Measurements from ENCODE around the gene PCDHA5. TPM values are rescaled to one million over a fixed set of nuclear protein-coding genes. Genes with fewer than 3 reads are reported as not detected.

PCDHA5 gene
- total RNA-seq, 1 experiment from 2014 or later = not detected

GRCh38 chr5:140862441-140863295, 41.3 kb downstream of the PCDHA5 start:
- Mint-ChIP-seq H3K27ac (ENCODE audit: unreplicated experiment) (no peak overlapping the region), H3K27me3 (ENCODE audit: insufficient read depth, unreplicated experiment) (no peaks in the 10 kb centered on the region), H3K4me1 (ENCODE audit: low read depth, unreplicated experiment) (no peaks in the 10 kb centered on the region), H3K36me3 (ENCODE audit: insufficient read depth, unreplicated experiment) (no peaks in the 10 kb centered on the region), H3K9me3 (ENCODE audit: unreplicated experiment) (peaks cover 19% of the 10 kb centered on the region), H3K4me3 (ENCODE audit: unreplicated experiment) (no peak overlapping the region)
- BruUV-seq (replicated peaks) = no TSS peak
- CTCF ChIA-PET = no interaction called here
- intact Hi-C loops (cut with micrococcal nuclease; ENCODE audit: unreplicated experiment) = no loop called here
- Histone ChIP-seq H3K4me3 (ENCODE audit: low read depth, low read length) (no peak overlapping the region), H3K4me1 (no peaks in the 10 kb centered on the region), H3K36me3 (ENCODE audit: control insufficient read depth, insufficient read depth, low read length) (no peaks in the 10 kb centered on the region), H3K27me3 (replicated peaks; ENCODE audit: control insufficient read depth, insufficient read depth, low read length) (no peaks in the 10 kb centered on the region), H3K9me3 (no peaks in the 10 kb centered on the region)
- POLR2A ChIA-PET = no interaction called here
- no peak for TF ChIP-seq CTCF (IDR thresholded peaks at IDR 0.05; ENCODE audit: insufficient read depth in 1 of 2, low read depth in 1 of 2, low read length in 1 of 2, severe bottlenecking in 1 of 2, unreplicated experiment in 1 of 2)
- no peak for DNase-seq

GRCh38 chr5:140868721-140869554, 47.5 kb downstream of the PCDHA5 start, which contains the start of gene PCDHA11:
Gene PCDHA11, plus strand, starts transcription at chr5:140868957. Its CDS starts 147 bp downstream, at chr5:140869104.
- Mint-ChIP-seq H3K4me1 (ENCODE audit: low read depth, unreplicated experiment) (no peaks in the 10 kb centered on the region), H3K36me3 (ENCODE audit: insufficient read depth, unreplicated experiment) (no peaks in the 10 kb centered on the region), H3K4me3 (ENCODE audit: unreplicated experiment) (peak within 1 kb of the TSS; percentile 31), H3K9me3 (ENCODE audit: unreplicated experiment) (peaks cover 9% of the 10 kb centered on the region), H3K27ac (ENCODE audit: unreplicated experiment) (no peak within 1 kb of the TSS), H3K27me3 (ENCODE audit: insufficient read depth, unreplicated experiment) (no peaks in the 10 kb centered on the region)
- H3K27me3 ChIP-seq (replicated peaks; ENCODE audit: control insufficient read depth, insufficient read depth, low read length) = no peaks in the 10 kb centered on the region
- peaks cover 3% of the 10 kb centered on the region; the same call in 1 of the 2 replicates for H3K9me3 ChIP-seq
- POLR2A ChIA-PET = no interaction called here
- CTCF ChIA-PET = no interaction called here
- no TSS peak for BruUV-seq (replicated peaks)
- no peaks in the 10 kb centered on the region for H3K36me3 ChIP-seq (ENCODE audit: control insufficient read depth, insufficient read depth, low read length)
- no peaks in the 10 kb centered on the region for H3K4me1 ChIP-seq
- intact Hi-C loops (cut with micrococcal nuclease; ENCODE audit: unreplicated experiment) = no loop called here
- TF ChIP-seq CTCF (IDR thresholded peaks at IDR 0.05; ENCODE audit: insufficient read depth in 1 of 2, low read depth in 1 of 2, low read length in 1 of 2, severe bottlenecking in 1 of 2, unreplicated experiment in 1 of 2) = no peak
- no peak for DNase-seq
- no peak within 1 kb of the TSS for H3K4me3 ChIP-seq (ENCODE audit: low read depth, low read length)

GRCh38 chr5:140869555-140869886, 48.1 kb downstream of the PCDHA5 start:
- H3K4me1 ChIP-seq = no peaks in the 10 kb centered on the region
- no peak overlapping the region for H3K4me3 Mint-ChIP-seq (ENCODE audit: unreplicated experiment)
- H3K9me3 ChIP-seq = peaks cover 7% of the 10 kb centered on the region; the same call in 1 of the 2 replicates
- H3K27ac Mint-ChIP-seq (ENCODE audit: unreplicated experiment) = no peak overlapping the region
- H3K27me3 ChIP-seq (replicated peaks; ENCODE audit: control insufficient read depth, insufficient read depth, low read length) = no peaks in the 10 kb centered on the region
- no peaks in the 10 kb centered on the region for H3K4me1 Mint-ChIP-seq (ENCODE audit: low read depth, unreplicated experiment)
- no peak for DNase-seq
- no peaks in the 10 kb centered on the region for H3K36me3 ChIP-seq (ENCODE audit: control insufficient read depth, insufficient read depth, low read length)
- BruUV-seq (replicated peaks) = no TSS peak
- H3K36me3 Mint-ChIP-seq (ENCODE audit: insufficient read depth, unreplicated experiment) = no peaks in the 10 kb centered on the region
- no peak for TF ChIP-seq CTCF (IDR thresholded peaks at IDR 0.05; ENCODE audit: insufficient read depth in 1 of 2, low read depth in 1 of 2, low read length in 1 of 2, severe bottlenecking in 1 of 2, unreplicated experiment in 1 of 2)
- ChIA-PET POLR2A (no interaction called here), CTCF (no interaction called here)
- H3K4me3 ChIP-seq (ENCODE audit: low read depth, low read length) = no peak overlapping the region
- no peaks in the 10 kb centered on the region for H3K27me3 Mint-ChIP-seq (ENCODE audit: insufficient read depth, unreplicated experiment)
- intact Hi-C loops (cut with micrococcal nuclease; ENCODE audit: unreplicated experiment) = no loop called here
- H3K9me3 Mint-ChIP-seq (ENCODE audit: unreplicated experiment) = peaks cover 3% of the 10 kb centered on the region

Measured in Caco-2 (cell line).